Fibroblast of mammary gland (primary cell): ENCODE results near the gene FERMT1.

Experiments used
- DNase-seq: peaks from one replicate; pipeline ENCODE4 v3.0.0-alpha.2; 2010; ENCODE audit warnings: low read depth
- H3K4me3 ChIP-seq: 2 replicates; pipeline ENCODE4 v1.5.1; 2011; ENCODE audit warnings: low read depth, mild to moderate bottlenecking, low read length, moderate library complexity; ENCODE audit not compliant: control insufficient read depth
- CTCF ChIP-seq: conservative IDR thresholded peaks from 2 replicates; pipeline ENCODE4 v1.5.1; 2011; ENCODE audit warnings: low read depth, low read length, inconsistent platforms; ENCODE audit not compliant: control insufficient read depth, insufficient read depth

FERMT1 gene

DNA sequence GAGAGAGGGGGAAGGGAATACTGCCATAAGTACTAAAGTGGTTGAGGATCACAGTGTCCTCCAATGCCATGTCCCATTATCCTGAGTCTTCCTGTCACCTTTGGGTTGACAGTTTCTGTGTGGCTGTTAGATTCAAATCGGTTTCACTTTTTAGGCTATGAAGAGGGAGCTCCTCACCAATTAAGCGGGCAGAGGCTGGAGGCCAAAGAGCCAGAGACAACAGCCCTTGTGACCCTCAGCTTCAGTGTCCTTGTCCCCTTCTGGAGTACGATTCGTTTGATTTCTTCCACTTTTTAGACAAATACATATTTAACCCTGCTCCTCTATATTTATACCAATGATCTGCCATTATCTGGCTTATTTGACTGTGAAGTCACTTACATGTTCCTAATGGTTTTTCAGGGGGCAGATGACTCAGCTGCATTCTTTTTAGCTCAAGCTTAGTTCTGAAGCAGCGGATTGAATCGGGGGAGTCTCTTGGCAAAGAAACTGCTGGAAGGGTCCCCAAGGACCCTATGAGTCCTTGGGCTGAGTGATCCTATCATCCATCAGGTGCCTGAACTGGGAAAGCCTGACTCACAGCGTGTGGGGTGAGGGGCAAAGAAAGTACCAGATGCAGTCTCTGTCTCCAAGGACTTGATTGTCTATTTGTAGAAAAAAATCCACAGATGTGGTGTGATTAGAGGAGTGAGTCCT lies 18.2 kb downstream of the FERMT1 start:
- DNase-seq: peak; percentile 93
- H3K4me3 ChIP-seq: no peak overlapping the region
- TF ChIP-seq CTCF: no peak

DNA sequence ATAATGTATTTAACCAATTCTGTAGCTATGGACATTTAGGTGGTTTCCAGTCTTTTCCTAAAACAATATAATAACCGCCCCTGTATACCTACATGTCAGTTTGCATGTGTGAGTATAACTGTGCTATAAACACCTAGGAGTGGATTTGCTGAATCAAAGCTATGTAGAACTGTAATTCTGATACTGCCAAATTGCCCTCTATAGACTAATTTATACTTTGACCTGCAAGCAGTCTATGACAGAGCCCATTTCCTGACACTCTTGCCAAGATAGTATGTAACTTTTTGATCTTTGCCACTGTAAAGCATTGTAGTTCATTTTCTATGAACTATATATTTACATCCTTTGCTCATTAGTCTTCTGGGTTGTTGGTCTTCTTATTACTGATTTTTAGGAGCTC lies 19.5 kb downstream of the FERMT1 start:
- H3K4me3 ChIP-seq: no peak overlapping the region
- no peak for TF ChIP-seq CTCF
- DNase-seq: no peak

DNA sequence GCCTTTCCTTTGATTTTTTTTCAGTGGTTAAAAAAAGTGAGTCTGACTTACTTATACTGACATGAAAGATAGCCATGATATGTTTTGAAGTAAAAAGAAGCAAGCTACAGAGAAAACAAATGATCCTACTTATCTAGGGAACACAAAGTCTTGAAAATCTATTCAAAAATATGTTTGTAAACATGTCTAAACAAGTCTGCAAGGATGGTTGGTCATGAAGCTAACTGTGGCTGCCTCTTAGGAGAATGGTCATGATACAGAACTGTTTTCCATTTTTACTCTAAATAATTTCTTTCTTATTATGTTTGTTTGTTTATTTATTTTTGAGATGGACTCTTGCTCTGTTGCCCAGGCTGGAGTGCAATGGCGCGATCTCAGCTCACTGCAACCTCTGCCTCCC lies 21.5 kb downstream of the FERMT1 start:
- H3K4me3 ChIP-seq: no peak overlapping the region
- DNase-seq: no peak
- TF ChIP-seq CTCF: no peak

GRCh38 chr20:6100246-6100645 lies 22.6 kb downstream of the FERMT1 start:
- TF ChIP-seq CTCF: no peak
- DNase-seq: no peak
- H3K4me3 ChIP-seq: no peak overlapping the region

DNA sequence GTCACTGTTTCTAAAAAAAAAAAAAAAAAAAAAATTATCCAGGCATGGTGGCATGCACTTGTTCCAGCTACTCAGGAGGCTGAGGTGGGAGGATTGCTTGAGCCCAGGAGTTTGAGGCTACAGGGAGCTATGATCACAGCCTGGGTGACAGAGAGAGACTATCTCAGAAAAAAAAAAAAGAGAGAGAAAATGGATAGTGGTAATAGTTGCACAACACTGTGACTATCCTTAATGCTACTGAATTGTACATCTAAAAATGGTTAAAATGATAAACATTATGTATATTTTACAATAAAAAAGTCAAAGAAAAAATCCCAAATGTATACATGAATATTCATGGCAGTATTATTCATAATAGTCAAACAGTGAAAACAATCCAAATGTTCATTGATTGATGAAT lies 23.0 kb downstream of the FERMT1 start:
- DNase-seq: no peak
- H3K4me3 ChIP-seq: no peak overlapping the region
- no peak for TF ChIP-seq CTCF

GRCh38 chr20:6095409-6095808 lies 27.4 kb downstream of the FERMT1 start:
- H3K4me3 ChIP-seq: no peak overlapping the region
- DNase-seq: no peak
- TF ChIP-seq CTCF: no peak

- TF ChIP-seq CTCF: no peak
- DNase-seq: no peak
Observed at GRCh38 chr20:6094565-6094964, 28.3 kb downstream of the FERMT1 start.

More at GRCh38 chr20:6094565-6094964, 28.3 kb downstream of the FERMT1 start:
- no peak overlapping the region for H3K4me3 ChIP-seq
